Osteoblast (primary cell): ENCODE results near the gene TXNL4A. TPM values are rescaled to one million over a fixed set of nuclear protein-coding genes. Genes with fewer than 3 reads are reported as not detected.

ENCODE experiments used
- DNase-seq: peaks from one replicate; pipeline ENCODE4 v3.0.0; 2011; ENCODE audit warnings: low spot score, mixed read lengths; ENCODE audit not compliant: insufficient read length; ENCODE audit errors: missing footprints
- H2AFZ ChIP-seq: 2 replicates; pipeline ENCODE4 v1.6.0; 2011; ENCODE audit warnings: mild to moderate bottlenecking, low read length
- H3K27ac ChIP-seq: 2 replicates; pipeline ENCODE4 v1.5.1; 2011; ENCODE audit warnings: mild to moderate bottlenecking, low read depth, low read length, moderate library complexity
- H3K27me3 ChIP-seq: 2 replicates; pipeline ENCODE4 v1.6.0; 2012; ENCODE audit warnings: mild to moderate bottlenecking, control low read depth, inconsistent platforms, low read length, moderate library complexity; ENCODE audit not compliant: insufficient read depth
- H3K36me3 ChIP-seq: 2 replicates; pipeline ENCODE4 v1.5.1; 2011; ENCODE audit warnings: mild to moderate bottlenecking, low read length, control low read depth, moderate library complexity; ENCODE audit not compliant: insufficient read depth
- H3K4me1 ChIP-seq: 2 replicates; pipeline ENCODE4 v1.5.1; 2011; ENCODE audit warnings: mild to moderate bottlenecking, low read length, control low read depth, moderate library complexity; ENCODE audit not compliant: insufficient read depth
- H3K4me2 ChIP-seq: 2 replicates; pipeline ENCODE4 v1.6.0; 2011; ENCODE audit warnings: mild to moderate bottlenecking, low read length; ENCODE audit not compliant: insufficient read depth
- H3K4me3 ChIP-seq: fragments of 200-600 bp; sonication (generic); 3 replicates; pipeline ENCODE4 v1.5.1; 2012; ENCODE audit warnings: mild to moderate bottlenecking, low read length, inconsistent platforms; ENCODE audit not compliant: insufficient read depth
- H3K79me2 ChIP-seq: 2 replicates; pipeline ENCODE4 v1.6.0; 2012; ENCODE audit warnings: mild to moderate bottlenecking, low read length, control low read depth, inconsistent platforms; ENCODE audit not compliant: insufficient read depth
- H3K9me3 ChIP-seq: 2 replicates; pipeline ENCODE4 v1.5.1; 2011; ENCODE audit warnings: low read depth, low read length, control low read depth
- H4K20me1 ChIP-seq: 2 replicates; pipeline ENCODE4 v1.6.0; 2012; ENCODE audit warnings: mild to moderate bottlenecking, low read length, control low read depth; ENCODE audit not compliant: insufficient read depth
- total RNA-seq: library from RNA; depleted of rRNA; stranded (reverse); fragments of >200 nt; gene quantifications from 2 replicates; pipeline ENCODE4 v1.2.3, GENCODE V29; 2012
- TF ChIP-seq, protein P1 (sequence below): IDR thresholded peaks from 2 replicates; pipeline ENCODE4 v1.5.1; 2011; ENCODE audit warnings: mild to moderate bottlenecking, low read depth, low read length, moderate library complexity; ENCODE audit errors: extremely low read depth

Gene TXNL4A
- total RNA-seq, 1 donor = 54.6 TPM

DNA sequence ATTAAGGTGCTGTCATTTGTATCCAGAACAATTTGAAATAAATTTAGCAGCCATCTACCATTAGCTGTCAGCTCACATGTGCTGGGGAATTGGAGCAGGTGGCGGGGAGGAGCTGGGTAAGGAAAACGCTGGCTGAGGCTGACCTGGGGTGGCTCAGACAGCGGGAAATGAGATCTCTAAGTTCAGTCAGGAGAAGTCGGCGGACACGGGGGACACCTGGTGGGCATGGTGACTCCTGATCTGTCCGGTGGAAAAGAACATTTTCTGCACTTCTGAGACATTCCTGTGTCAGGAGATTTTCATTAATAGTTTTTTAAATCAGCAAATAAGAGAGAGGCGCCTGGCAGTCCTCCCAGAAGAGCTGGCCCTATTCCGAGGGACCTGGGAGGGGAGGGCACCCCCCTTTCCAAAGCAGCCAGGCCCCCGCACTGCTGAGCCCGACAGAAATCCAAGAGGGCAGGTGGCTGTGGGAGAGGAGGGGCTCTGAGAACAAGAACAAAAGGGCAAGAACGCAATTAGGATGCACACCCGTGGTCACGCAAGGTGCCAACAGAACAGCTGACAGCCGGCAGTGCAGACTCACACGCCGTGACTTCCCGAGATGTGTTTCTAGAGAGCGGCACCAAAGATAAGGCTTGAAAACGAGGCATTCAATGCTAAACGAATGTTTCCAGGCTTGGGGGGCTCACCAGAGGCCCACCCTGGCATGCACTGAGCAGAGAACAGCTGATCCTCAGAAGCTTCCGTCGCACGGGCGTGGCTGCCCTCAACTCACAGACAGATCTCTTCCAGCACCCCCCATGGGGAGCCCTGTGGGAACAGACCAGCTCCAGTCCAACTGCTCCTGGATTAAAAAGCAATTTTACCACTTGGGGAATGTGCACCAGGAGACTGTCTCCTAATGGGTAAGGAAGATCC is 63.3 kb downstream of the TXNL4A start:
- H4K20me1 ChIP-seq = peaks cover 21% of the 10 kb centered on the region
- H3K27me3 ChIP-seq = no peaks in the 10 kb centered on the region
- H3K4me3 ChIP-seq = no peak overlapping the region
- H3K4me2 ChIP-seq = no peak overlapping the region
- peaks cover 3% of the 10 kb centered on the region for H3K9me3 ChIP-seq
- peak; percentile 70 for DNase-seq
- H2AFZ ChIP-seq = no peak overlapping the region
- no peaks in the 10 kb centered on the region for H3K4me1 ChIP-seq
- no peak overlapping the region for H3K27ac ChIP-seq
- H3K36me3 ChIP-seq = peaks cover 21% of the 10 kb centered on the region
- peaks cover 37% of the 10 kb centered on the region for H3K79me2 ChIP-seq
- TF ChIP-seq, protein P1, sequence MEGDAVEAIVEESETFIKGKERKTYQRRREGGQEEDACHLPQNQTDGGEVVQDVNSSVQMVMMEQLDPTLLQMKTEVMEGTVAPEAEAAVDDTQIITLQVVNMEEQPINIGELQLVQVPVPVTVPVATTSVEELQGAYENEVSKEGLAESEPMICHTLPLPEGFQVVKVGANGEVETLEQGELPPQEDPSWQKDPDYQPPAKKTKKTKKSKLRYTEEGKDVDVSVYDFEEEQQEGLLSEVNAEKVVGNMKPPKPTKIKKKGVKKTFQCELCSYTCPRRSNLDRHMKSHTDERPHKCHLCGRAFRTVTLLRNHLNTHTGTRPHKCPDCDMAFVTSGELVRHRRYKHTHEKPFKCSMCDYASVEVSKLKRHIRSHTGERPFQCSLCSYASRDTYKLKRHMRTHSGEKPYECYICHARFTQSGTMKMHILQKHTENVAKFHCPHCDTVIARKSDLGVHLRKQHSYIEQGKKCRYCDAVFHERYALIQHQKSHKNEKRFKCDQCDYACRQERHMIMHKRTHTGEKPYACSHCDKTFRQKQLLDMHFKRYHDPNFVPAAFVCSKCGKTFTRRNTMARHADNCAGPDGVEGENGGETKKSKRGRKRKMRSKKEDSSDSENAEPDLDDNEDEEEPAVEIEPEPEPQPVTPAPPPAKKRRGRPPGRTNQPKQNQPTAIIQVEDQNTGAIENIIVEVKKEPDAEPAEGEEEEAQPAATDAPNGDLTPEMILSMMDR = no peak

DNA sequence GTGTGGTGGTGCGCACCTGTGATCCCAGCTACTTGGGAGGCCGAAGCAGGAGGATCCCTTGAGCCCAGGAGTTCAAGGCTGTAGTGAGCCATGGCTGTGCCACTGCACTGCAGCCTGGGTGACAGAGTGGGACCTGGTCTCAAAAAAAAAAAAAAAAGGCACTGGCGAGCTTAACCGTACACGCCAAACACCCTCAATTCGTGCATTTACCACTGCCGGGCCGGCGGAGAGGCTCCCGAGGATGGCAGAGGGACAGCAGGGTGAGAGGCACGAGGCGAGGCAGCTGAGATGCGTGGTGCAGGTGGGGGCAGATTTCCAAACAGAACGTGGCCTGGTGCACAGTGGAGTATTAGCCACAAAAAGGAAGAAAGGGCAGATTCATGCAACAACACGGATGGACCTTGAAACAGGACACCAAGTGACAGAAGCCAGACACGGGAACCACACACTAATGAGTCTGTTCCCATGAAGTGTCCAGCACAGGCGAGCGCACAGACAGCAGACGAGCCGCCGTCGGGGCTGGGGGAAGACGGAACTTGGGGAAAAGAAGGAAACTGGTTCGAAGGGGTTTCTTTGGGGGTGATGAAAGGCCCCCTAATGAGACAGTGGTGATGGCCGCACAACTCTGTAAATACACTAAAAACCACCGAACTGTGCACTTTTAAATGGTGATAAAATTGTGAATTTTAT is 64.3 kb downstream of the TXNL4A start:
- no peak overlapping the region for H2AFZ ChIP-seq
- peaks cover 19% of the 10 kb centered on the region for H4K20me1 ChIP-seq
- no peak overlapping the region for H3K27ac ChIP-seq
- no peaks in the 10 kb centered on the region for H3K4me1 ChIP-seq
- H3K79me2 ChIP-seq = peaks cover 30% of the 10 kb centered on the region
- peak; percentile 62 for DNase-seq
- H3K4me2 ChIP-seq = no peak overlapping the region
- peaks cover under 1% of the 10 kb centered on the region for H3K9me3 ChIP-seq
- TF ChIP-seq, protein P1 = no peak
- H3K36me3 ChIP-seq = peaks cover 11% of the 10 kb centered on the region
- no peak overlapping the region for H3K4me3 ChIP-seq
- no peaks in the 10 kb centered on the region for H3K27me3 ChIP-seq

DNA sequence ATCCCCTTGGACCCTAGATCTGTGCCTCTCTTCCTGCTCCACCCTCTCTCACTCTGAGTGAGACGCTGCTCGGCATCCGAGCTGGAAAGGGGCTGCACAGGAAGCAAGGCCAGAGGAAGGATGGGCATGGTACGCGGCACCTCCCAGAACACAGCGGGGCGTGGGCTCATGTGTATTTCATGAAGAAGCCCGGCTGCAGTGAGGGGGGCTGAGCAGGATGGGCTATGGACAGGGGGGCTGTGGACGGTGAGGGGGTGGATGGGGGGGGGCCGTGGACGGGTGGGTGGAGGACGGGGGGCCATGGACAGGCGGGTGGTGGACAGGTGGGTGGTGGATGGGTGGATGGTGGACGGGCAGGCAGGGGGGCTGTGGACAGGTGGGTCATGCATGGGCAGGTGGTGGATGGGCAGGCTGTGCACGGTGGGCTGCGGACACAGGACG is 65.4 kb downstream of the TXNL4A start:
- Histone ChIP-seq H3K4me2 (no peak overlapping the region), H4K20me1 (peaks cover 9% of the 10 kb centered on the region), H3K79me2 (peaks cover 23% of the 10 kb centered on the region), H3K4me3 (no peak overlapping the region), H3K36me3 (peaks cover 7% of the 10 kb centered on the region), H3K4me1 (no peaks in the 10 kb centered on the region), H3K27me3 (no peaks in the 10 kb centered on the region), H2AFZ (no peak overlapping the region), H3K9me3 (no peaks in the 10 kb centered on the region), H3K27ac (no peak overlapping the region)
- TF ChIP-seq, protein P1 = no peak
- peak; percentile 57 for DNase-seq
